Measurements from ENCODE around the gene MUC22.
A peak's percentile ranks its signal among the peaks of the same experiment; 100 is the strongest.
"Not testable (repeated sequence)": the region's sequence is repeated elsewhere in the genome, so short reads cannot be mapped to it uniquely, and the experiment has no call there.

MUC22 gene

GRCh38 chr6:31038559-31038958 is 28.3 kb downstream of the MUC22 start:
- DNase-seq = no peak

- DNase-seq = no peak
These were observed 30.5 kb downstream of the MUC22 start for GRCh38 chr6:31040801-31041200.

- no peak for DNase-seq
These were observed 31.2 kb downstream of the MUC22 start for GRCh38 chr6:31041372-31041974.

- peak; percentile 75 for DNase-seq
These were observed 32.5 kb downstream of the MUC22 start for GRCh38 chr6:31042806-31043205.

GRCh38 chr6:31048099-31048498 is 37.8 kb downstream of the MUC22 start:
- DNase-seq = no peak

GRCh38 chr6:31049518-31049917 is 39.2 kb downstream of the MUC22 start:
- no peak for DNase-seq

- not testable (repeated sequence) for DNase-seq
These were observed 42.9 kb downstream of the MUC22 start for GRCh38 chr6:31053187-31053586.

- peak; percentile 35 for DNase-seq
These were observed 43.6 kb downstream of the MUC22 start for GRCh38 chr6:31053873-31054272.

- no peak for DNase-seq
These were observed 45.2 kb downstream of the MUC22 start for GRCh38 chr6:31055441-31055840.

GRCh38 chr6:31057426-31058003 is 47.2 kb downstream of the MUC22 start:
- peak; percentile 73 for DNase-seq

- DNase-seq = peak; percentile 89
These were observed 48.0 kb downstream of the MUC22 start for GRCh38 chr6:31058128-31058894.

- no peak for DNase-seq
These were observed 49.9 kb downstream of the MUC22 start for GRCh38 chr6:31060145-31060544.

GRCh38 chr6:31063906-31064435 is 53.7 kb downstream of the MUC22 start:
- DNase-seq = no peak

GRCh38 chr6:31065556-31065955 is 55.3 kb downstream of the MUC22 start:
- DNase-seq = peak; percentile 38

GRCh38 chr6:31067028-31067427 is 56.8 kb downstream of the MUC22 start:
- not testable (repeated sequence) for DNase-seq

GRCh38 chr6:31067891-31068668 is 57.8 kb downstream of the MUC22 start:
- DNase-seq = not testable (repeated sequence)

- DNase-seq = peak; percentile 81
These were observed 58.5 kb downstream of the MUC22 start for GRCh38 chr6:31068669-31069340.

GRCh38 chr6:31070711-31071197 is 60.5 kb downstream of the MUC22 start:
- DNase-seq = peak; percentile 73

GRCh38 chr6:31074401-31074800 is 64.1 kb downstream of the MUC22 start:
- no peak for DNase-seq

GRCh38 chr6:31075528-31075927 is 65.3 kb downstream of the MUC22 start:
- DNase-seq = peak; percentile 51

GRCh38 chr6:31076611-31077010 is 66.3 kb downstream of the MUC22 start:
- DNase-seq = no peak

- peak; percentile 67 for DNase-seq
These were observed 69.5 kb downstream of the MUC22 start for GRCh38 chr6:31079656-31080261.

Measured in fibroblast of skin of scalp (primary cell).